ENCODE measurements around the gene KCNH1. TPM values are rescaled to one million over a fixed set of nuclear protein-coding genes. Genes with fewer than 3 reads are reported as not detected.

KCNH1 gene
- total RNA-seq, 1 experiment from 2014 or later: not detected

- DNase-seq (ENCODE audit: low spot score): no peak
Observed at GRCh38 chr1:210882414-210883221, 251.3 kb downstream of the KCNH1 start.

DNA sequence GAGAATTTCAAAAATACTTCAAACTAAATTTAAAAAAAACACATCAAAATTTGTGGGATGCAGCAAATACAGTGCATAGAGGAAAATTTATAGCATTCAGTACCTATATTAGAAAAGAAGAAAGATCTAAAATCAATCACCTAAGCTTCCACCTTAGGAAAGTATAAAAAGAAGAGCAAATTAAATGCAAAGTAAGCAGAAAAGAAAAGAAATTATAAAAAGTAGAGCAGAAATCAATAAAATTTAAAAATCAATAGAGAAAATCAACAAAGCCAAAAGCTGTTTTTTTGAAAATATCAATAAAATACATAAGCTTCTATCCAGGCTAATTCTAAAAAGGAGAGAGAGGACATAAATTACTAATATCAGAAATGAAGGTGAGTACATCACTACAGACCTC, 255.4 kb downstream of the KCNH1 start:
- DNase-seq (ENCODE audit: low spot score): no peak

DNA sequence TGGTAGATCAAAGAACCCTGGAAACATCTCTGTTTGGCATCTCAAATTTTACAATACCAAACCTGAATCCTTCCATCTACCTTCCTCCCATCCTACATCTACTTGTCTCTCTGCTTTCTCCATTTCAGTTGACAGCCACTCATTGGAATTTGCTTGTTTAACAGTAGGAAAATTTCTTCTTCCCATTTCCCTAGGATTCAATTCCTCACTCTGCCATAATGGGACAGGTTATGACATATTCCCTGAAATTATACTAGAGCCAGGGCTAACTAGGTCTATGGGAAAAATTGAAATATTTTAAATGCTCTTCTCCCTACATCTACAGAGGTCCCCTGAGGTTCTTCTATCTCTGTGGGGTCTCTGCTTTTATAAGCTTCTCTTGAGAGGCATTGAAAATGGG, 257.7 kb downstream of the KCNH1 start:
- no peak for DNase-seq (ENCODE audit: low spot score)

GRCh38 chr1:210866532-210866931, 267.4 kb downstream of the KCNH1 start:
- no peak for DNase-seq (ENCODE audit: low spot score)

- no peak for DNase-seq (ENCODE audit: low spot score)
Observed at GRCh38 chr1:210857705-210858104, 276.2 kb downstream of the KCNH1 start.

DNA sequence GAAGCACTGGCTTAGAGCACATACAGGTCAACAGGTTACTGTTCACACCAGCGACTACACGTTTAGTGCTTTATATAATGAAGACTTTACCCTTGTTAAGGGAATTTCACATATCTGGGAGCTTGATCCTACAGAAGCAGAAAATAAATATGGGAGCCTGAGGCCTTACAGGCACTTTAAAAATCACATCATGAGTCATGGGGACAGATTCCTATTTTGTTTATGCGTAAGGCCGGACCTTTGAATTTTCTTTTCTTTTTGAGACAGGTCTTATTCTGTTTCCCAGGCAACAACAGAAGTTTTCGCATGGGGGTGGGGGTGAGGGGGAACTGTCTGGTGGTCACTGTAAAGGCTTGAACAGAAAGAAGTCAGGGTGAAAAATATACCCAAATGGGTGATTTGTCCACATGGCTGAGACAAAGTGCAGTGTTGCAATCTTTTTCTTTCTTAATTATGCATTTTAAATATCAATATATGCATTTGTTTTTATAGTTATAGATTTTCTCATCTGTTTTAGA, 276.7 kb downstream of the KCNH1 start:
- no peak for DNase-seq (ENCODE audit: low spot score)

- no peak for DNase-seq (ENCODE audit: low spot score)
Observed at GRCh38 chr1:210855440-210855839, 278.5 kb downstream of the KCNH1 start.

DNA sequence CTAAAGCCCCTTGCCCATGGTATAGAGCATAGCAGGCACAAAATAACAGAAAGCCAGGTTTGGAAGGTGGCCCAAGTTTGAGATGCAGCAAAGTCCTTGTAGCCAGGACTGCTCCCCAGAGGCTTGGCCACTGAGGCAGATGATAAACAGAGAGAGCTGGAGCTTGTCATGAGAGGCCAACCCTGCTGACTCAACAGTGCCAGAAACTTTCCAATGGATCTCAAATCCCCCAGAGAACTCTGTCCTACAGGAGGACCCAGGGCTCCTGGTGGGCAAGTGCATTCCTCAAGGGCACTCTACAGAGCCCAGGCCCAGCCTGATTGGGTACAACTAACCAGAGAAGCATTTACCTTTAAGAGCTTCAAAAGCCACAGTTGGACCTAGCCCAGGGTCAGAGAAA, 280.7 kb downstream of the KCNH1 start:
- no peak for DNase-seq (ENCODE audit: low spot score)

GRCh38 chr1:210850556-210850955, 283.4 kb downstream of the KCNH1 start:
- DNase-seq (ENCODE audit: low spot score): no peak

GRCh38 chr1:210848474-210848873, 285.5 kb downstream of the KCNH1 start:
- DNase-seq (ENCODE audit: low spot score): no peak

- DNase-seq (ENCODE audit: low spot score): no peak
Observed at GRCh38 chr1:210841926-210842625, 291.9 kb downstream of the KCNH1 start.

GRCh38 chr1:210830034-210831028, 303.6 kb downstream of the KCNH1 start:
- DNase-seq (ENCODE audit: low spot score): no peak

GRCh38 chr1:210828996-210829596, 304.9 kb downstream of the KCNH1 start:
- no peak for DNase-seq (ENCODE audit: low spot score)

DNA sequence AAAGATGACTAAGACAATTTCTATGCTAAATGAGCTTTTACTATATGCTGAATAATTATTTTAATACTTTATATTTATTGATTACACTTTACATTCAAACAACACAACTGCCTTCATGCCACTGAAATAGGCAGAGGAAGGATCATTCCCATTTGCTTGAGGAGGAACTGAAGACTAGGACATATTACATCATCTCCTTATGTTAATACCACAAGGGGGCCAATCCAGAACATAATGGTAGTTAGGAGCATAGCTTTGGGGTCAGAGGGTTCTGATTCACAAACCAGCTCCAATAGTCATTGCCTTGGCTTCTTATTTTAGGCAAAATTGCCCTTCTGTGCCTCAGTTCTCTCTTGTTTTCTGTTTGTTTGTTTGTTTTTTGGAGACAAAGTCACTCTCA, 306.5 kb downstream of the KCNH1 start:
- no peak for DNase-seq (ENCODE audit: low spot score)

DNA sequence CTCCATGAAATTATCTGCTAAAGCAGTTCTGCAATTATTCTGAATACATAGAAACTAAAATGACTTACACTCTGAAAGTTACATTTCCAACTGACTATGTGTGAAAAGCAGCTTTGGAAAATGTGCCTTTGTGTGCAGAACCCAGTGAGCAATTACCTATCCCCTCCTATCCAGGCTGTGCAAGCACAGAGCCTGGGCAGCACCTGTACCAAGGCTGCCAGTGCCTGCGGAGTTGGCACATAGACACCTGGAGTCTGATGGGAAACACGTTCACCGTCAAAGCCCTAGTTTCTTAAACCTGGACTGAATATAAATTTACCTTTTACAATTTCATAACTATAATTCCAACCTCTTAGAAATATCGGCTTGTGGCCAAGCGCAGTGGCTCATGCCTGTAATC, 307.3 kb downstream of the KCNH1 start:
- no peak for DNase-seq (ENCODE audit: low spot score)

DNA sequence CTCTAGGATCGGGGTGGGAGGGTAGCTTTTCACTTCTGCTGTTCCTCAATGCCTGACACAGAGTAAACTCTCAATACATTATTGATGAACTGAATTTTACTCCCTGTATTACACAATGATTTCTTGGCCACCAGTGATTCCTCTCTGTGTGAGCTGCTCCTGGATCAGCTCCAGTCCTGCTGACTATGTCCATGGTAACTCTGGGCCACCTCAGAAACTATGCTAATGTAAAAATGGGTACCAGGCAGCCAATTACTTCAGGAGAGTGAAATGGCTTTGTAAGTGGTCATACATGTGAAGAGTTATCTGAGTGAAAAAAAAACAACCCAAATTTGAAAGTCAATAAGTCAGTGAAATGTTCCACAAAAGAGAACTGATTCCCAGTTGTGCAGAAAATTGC, 311.0 kb downstream of the KCNH1 start:
- DNase-seq (ENCODE audit: low spot score): no peak

- DNase-seq (ENCODE audit: low spot score): no peak
Observed at GRCh38 chr1:210822241-210822640, 311.7 kb downstream of the KCNH1 start.

GRCh38 chr1:210821615-210822014, 312.3 kb downstream of the KCNH1 start:
- no peak for DNase-seq (ENCODE audit: low spot score)

DNA sequence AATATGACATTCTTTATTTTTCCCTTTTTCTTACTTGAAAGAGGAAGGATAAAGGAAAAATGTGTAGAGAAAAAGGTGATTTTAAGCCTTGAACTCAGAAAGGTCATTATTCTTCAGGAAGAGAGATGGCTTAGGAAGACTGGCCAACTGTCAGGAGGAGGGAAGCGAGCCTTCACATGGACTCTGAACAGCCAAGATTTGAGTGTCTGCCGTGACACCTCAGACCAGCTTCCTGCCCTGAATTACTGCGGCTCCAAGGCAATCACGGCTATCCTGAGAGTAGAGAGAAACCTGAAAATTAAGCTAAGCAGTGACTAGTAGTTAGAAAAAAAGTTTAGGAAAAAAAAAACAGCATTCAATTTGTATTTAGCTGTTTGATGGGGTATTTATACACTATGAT, 314.7 kb downstream of the KCNH1 start:
- no peak for DNase-seq (ENCODE audit: low spot score)

GRCh38 chr1:210817385-210818275, 316.3 kb downstream of the KCNH1 start:
- DNase-seq (ENCODE audit: low spot score): no peak

Data from HT-29 (cell line).